Hematopoietic multipotent progenitor cell treated with erythropoietin and hydrocortisone succinate and interleukin-3 and kit ligand, for 8 days (in vitro differentiated cells): ENCODE data around the gene MCM7.

Source experiments
- DNase-seq: peaks from one replicate; pipeline ENCODE4 v3.0.0-alpha.2; 2015

The MCM7 gene

GRCh38 chr7:100122067-100122466 lies 20.9 kb upstream of the MCM7 start:
- no peak for DNase-seq

GRCh38 chr7:100120733-100121036 lies 19.5 kb upstream of the MCM7 start:
- DNase-seq, result peak; percentile 66

DNA sequence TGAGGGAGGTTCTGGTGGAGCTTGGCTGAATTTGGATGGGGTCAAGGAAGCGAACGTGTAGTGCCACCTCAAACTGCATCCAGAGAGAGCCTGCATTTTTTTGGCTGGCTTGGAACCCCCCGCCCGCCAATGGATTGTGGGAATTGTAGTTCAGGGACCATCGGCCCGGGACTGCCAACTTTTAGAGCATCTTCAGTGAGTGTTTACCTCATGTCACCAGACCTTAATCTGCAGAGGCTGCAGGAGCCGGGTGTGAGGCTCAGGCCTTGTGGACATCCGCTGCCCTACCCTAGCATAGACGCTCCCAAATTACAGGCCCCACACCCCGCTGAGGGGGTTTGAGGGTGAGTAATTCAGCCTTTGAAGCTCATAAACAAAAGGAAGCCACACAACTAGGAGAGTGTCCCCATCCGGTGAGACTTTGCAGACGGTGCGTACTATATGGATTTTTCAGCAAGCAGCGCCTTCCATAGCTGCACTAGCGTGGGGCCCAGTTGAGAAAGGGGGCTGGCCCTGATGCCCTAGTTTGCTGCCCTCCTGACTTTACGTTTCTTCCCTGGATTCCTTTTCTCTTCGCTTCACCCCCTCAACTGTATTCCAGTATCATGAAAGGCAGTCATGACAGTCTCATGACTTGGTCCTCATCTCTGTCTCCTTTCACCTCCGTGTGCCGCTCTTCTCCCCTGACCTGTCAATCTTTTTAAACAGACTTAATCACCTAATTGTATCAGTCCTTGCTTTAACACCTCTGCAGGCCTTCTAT lies 19.0 kb upstream of the MCM7 start:
- DNase-seq, result peak; percentile 71

DNA sequence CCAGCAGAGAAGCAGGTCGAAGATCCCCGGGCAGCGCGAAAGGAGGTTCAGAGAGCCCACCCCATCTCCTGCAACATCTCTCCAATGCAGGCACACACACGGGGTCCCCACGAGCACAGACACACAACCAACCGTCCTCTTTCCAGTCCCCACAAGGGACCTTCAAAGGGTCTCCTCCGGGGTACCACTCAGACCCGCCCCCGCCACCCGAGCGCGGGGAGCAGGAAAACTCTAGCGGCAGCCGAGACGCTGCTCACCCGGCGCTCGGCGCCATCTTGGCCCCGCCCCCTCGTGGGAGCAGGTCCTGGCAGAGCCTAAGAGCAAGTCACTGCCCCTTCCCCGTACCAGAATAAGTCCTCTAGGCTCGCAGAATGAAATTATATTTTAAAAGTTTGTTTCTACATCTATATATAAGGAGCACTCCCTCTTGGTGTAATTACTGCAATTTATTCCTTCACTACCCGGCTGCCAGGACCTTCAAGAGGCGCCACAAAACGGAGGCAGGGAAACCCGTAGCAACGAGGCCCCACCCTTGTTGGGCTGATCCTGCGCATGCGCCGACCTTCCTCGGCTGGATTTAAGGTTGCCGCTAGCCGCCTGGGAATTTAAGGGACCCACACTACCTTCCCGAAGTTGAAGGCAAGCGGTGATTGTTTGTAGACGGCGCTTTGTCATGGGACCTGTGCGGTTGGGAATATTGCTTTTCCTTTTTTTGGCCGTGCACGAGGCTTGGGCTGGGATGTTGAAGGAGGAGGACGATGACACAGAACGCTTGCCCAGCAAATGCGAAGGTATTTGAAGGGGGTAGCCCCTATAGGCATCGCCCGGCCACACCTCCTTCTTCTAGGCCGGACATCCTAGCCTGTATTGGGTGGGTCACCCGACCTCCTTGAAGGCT lies 18.1 kb upstream of the MCM7 start, which contains the start of the genes CNPY4 and TAF6:
TSS of gene CNPY4 (plus strand) at position 563 of the 898 bp plus-strand sequence. CDS start at position 674, 111 bp downstream.
TSS of gene TAF6 (minus strand) at position 287 of the 898 bp plus-strand sequence. CDS start 5,149 bp downstream, outside the sequence.
- DNase-seq, result peak; percentile 97

GRCh38 chr7:100118388-100119071 lies 17.3 kb upstream of the MCM7 start:
- no peak for DNase-seq

DNA sequence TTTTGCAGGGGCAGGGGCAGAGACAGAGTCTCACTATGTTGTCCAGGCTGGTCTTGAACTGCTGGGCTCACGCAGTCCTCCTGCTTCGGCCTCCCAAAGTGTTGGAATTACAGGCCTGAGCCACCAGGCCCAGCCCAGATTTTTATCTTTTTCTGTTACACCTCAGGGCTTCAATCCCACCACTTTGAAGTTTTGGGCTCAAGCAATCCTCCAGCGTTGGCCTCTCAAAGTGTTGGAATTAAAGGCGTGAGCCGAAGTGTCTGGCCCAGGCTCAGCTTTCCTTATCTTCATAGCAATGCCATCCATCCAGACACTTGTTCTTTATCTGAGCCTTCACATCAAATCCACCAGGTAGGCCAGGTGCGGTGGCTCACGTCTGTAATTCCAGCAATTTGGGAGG lies 13.8 kb upstream of the MCM7 start:
- no peak for DNase-seq

DNA sequence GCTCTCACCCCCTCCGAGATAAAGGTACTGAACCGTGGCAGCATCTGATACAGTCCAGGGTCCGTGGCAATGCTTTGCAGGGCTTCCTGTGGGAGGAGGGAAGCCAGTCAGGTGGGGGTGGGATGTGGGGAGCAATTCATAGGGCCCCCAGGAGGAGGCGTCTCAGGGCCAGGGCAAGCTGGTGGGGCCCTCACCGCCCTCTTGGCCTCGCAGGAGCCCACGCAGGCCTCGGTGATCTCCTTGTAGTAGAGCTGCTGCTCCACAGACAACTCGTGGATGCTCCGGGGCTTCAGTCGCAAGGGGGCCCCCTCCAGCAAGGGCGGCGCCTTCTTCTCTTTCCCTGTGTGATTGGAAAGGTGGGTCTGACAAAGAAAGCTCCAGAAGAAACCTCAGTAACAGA lies 10.7 kb upstream of the MCM7 start:
- no peak for DNase-seq

- no peak for DNase-seq
Observed at GRCh38 chr7:100111156-100111555, 10.0 kb upstream of the MCM7 start.

DNA sequence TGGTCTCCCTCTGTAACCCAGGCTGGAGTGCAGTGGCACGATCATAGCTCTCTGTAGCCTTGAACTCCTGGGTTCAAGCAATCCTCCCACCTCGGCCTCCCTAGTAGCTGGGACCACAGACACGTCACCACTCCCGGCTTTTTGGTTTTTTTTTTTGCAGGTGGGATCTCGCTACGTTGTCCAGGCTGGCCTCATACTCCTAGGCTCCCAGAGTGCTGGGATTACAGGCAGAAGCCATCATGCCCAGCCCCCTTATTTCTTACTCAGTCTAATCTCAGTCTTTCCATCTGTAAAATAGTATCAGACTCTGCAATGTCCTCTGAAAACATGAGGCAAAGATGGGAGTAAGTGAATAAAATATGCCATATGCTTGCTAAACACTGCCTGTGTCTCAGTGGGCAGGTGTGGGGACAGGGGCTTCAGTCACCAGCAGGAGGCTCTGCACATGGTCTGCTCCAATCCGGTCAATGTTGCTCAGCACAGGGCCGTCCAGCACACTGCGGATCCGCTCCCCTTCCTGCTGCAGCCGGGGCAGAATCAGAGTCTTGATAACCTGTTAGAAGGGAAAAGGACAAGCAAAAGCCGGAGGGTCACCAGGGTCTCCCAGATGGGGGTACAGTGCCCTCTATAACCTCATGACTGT lies 8.4 kb upstream of the MCM7 start:
- no peak for DNase-seq

- no peak for DNase-seq
Observed at GRCh38 chr7:100107890-100108289, 6.7 kb upstream of the MCM7 start.

GRCh38 chr7:100107125-100107737 lies 6.0 kb upstream of the MCM7 start:
- no peak for DNase-seq

GRCh38 chr7:100106633-100107032 lies 5.4 kb upstream of the MCM7 start:
- no peak for DNase-seq

- DNase-seq, result no peak
Observed at GRCh38 chr7:100105534-100105933, 4.3 kb upstream of the MCM7 start.

DNA sequence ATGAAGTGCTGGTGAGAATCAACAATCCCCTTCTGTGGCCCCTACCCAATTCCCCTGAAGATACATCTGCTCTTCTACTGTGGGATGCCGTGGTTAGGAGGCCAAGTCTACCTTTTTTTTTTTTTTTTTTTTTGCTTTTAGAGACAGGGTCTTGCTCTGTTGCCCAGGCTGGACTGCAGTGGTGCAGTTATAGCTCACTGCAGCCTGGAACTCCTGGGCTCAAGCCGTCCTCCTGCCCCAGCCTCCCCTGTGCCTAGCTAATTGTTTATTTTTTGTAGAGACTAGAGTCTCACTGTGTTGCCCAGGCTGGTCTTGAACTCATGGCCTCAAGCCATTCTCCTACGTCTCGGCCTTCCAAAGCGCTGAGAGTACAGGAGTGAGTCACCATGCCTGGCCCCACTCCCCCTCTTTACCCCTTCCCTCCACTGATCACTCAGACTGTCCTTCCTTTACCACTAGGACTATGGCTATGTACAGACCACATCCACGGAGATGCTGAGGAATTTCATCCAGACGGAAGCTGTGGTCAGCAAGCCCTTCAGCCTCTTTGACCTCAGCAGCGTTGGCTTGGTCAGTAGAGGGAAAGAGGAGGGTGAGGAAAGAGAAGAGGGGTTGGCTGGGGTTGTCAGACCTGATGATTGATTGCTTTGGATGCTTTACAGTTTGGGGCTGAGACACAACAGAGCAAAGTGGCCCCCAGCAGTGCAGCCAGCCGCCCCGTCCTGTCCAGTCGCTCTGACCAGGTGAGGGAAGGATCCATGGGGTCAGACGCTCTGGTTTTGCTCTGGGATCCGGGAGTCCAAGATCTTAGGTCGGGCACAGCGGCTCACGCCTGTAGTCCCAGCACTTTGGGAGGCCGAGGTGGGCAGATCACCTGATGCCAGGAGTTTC lies 2.0 kb upstream of the MCM7 start:
- no peak for DNase-seq

GRCh38 chr7:100100420-100101015 lies 679 bp downstream of the MCM7 start:
- peak; percentile 93 for DNase-seq

- no peak for DNase-seq
Observed at GRCh38 chr7:100099452-100099851, 1.7 kb downstream of the MCM7 start.

- DNase-seq, result no peak
Observed at GRCh38 chr7:100098913-100099312, 2.3 kb downstream of the MCM7 start.

GRCh38 chr7:100095704-100096103 lies 5.5 kb downstream of the MCM7 start:
- DNase-seq, result no peak

DNA sequence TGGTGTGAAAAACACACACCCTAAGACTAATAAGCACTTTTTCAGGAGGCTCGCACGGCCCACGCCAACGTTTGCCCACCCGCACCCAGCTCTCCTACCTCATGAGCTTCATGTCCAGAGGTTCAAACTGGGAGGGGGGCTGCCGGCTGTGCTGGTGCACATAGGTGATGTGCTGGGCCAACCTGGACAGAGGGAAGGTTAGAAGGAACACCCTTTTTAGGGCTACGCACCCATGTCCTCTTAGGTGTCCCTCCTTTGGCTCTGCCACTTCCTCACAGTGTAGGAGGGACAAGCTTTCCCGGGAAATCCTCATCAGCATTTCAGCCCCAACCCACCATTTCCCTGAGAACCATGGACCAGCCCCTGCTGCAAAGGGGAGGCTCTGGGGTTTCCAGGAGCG lies 5.9 kb downstream of the MCM7 start:
- DNase-seq, result no peak

DNA sequence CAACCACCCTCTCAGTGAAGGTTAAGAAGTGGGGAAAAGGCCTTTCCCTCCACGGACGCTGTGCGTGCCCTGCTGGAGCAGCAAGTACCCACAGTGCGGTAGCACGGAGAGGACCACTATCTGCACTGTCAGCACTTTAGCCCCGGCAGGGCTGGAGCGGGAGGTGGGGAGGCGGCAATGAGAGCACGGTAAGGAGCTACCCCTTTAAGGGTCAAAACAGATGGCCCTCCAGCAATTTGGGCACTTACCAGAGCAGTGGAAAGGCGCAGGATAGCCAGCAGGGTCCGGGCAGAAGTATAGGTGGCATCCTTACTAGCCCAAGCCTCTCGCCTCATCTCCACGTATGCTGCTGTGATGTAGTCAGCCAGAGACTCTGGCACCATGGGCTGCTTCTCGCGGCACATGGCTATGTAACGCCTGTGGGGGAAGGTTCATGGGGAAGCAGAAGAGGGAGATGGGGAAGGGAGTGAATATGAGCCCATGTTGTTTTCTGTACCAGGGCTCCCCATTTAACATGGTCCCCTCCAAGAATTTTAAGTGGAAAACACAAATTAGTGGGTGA lies 7.2 kb downstream of the MCM7 start:
- DNase-seq, result no peak

DNA sequence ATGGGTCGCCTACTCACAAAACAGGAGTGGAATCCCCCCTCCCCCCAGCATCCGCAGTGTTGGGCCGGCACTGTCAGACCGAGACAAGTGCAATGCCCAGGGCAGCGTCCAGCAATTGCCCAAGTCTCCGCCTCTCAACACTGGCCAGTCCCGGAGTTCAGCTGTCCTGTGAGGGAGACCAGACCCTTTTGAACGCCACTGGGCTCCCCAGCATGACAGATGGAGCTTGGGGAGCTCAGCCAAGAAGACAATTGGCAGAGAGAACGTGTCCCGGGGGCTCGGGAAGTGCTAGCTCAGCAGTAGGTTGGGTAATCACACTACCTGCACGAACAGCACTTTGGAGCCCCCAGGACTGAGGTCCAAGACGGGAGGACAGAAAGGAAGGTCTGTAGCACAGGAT lies 7.7 kb downstream of the MCM7 start:
- DNase-seq, result no peak
